Upper lobe of left lung (tissue), 4 donors: ENCODE data around the gene PDE1C.

Experiments
- EP300 ChIP-seq, 4 donors: sonication (generic); formaldehyde crosslinking; IDR thresholded peaks; one replicate each; pipeline ENCODE4 v1.5.1; 2017; ENCODE audit warnings: antibody characterized with exemption in 4 of 4, control low read depth in 2 of 4
- POLR2A ChIP-seq, 4 donors: fragments of 450-650 bp; IDR thresholded peaks; one replicate each; pipeline ENCODE4 v1.5.1; 2016 to 2017; ENCODE audit warnings: antibody characterized with exemption in 4 of 4, mild to moderate bottlenecking in 2 of 4
- POLR2AphosphoS5 ChIP-seq, 2 donors: sonication (generic); formaldehyde crosslinking; IDR thresholded peaks; one replicate each; pipeline ENCODE4 v1.5.1; 2017; ENCODE audit warnings: antibody characterized with exemption in 2 of 2
- TF ChIP-seq, protein P1 (sequence below), 6 experiments: fragments of 450-650 bp in 4 of 6; fragments of 200-600 bp in 2 of 6; sonication (generic) in 2 of 6; IDR thresholded peaks; one replicate each; pipeline ENCODE4 v1.5.1; 2016 to 2019; ENCODE audit warnings: antibody characterized with exemption in 6 of 6

DNA sequence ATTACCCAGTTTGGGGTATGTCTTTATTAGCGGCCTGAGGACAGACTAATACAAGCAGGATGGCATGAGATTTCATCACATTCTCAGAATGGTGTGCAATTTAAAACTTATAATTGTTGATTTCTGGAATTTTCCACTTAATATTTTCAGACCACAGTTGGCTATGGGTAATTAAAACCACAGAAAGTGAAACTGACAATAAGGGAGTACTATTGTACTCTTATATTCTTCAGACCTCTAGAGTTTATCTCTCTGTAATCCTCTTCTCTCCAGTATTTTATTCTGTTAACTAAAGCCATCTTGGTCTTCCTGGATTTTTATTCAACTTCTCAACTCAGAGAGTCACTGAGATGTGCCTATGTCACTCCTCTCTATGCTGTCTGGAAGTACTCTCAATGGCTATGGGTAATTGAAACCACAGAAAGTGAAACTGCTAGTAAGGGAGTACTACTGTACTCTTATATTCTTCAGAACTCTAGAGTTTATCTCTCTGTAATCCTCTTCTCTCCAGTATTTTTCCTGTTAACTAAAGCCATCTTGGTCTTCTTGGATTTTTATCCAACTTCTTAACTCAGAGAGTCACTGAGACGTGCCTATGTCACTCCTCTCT lies 264.9 kb downstream of the PDE1C start:
- TF ChIP-seq, protein P1, sequence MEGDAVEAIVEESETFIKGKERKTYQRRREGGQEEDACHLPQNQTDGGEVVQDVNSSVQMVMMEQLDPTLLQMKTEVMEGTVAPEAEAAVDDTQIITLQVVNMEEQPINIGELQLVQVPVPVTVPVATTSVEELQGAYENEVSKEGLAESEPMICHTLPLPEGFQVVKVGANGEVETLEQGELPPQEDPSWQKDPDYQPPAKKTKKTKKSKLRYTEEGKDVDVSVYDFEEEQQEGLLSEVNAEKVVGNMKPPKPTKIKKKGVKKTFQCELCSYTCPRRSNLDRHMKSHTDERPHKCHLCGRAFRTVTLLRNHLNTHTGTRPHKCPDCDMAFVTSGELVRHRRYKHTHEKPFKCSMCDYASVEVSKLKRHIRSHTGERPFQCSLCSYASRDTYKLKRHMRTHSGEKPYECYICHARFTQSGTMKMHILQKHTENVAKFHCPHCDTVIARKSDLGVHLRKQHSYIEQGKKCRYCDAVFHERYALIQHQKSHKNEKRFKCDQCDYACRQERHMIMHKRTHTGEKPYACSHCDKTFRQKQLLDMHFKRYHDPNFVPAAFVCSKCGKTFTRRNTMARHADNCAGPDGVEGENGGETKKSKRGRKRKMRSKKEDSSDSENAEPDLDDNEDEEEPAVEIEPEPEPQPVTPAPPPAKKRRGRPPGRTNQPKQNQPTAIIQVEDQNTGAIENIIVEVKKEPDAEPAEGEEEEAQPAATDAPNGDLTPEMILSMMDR (IDR thresholded peaks at IDR 0.05), result no peak
- TF ChIP-seq POLR2AphosphoS5 (IDR thresholded peaks at IDR 0.05), result no peak
- TF ChIP-seq POLR2A (IDR thresholded peaks at IDR 0.05), result no peak
- no peak for TF ChIP-seq EP300 (IDR thresholded peaks at IDR 0.05)
